Muscle layer of colon (tissue), 2 donors: ENCODE measurements around the gene SULT2B1.
A peak's percentile ranks its signal among the peaks of the same experiment; 100 is the strongest.

Experiments used
- H3K27ac ChIP-seq: one replicate; pipeline ENCODE4 v1.7.0; 2013; ENCODE audit warnings: low read depth, mild to moderate bottlenecking, low read length, moderate library complexity
- H3K27me3 ChIP-seq, 2 donors: one replicate each; pipeline ENCODE4 v1.7.0; 2013; ENCODE audit warnings: low read length in 2 of 2, mild to moderate bottlenecking in 2 of 2; ENCODE audit not compliant: insufficient read depth in 2 of 2, control insufficient read depth in 1 of 2
- H3K36me3 ChIP-seq: one replicate; pipeline ENCODE4 v1.7.0; 2013; ENCODE audit warnings: mild to moderate bottlenecking, low read length; ENCODE audit not compliant: insufficient read depth
- H3K4me1 ChIP-seq: one replicate; pipeline ENCODE4 v1.7.0; 2013; ENCODE audit warnings: mild to moderate bottlenecking, low read length; ENCODE audit not compliant: insufficient read depth
- H3K4me3 ChIP-seq, 2 donors: one replicate each; pipeline ENCODE4 v1.7.0; 2013; ENCODE audit warnings: low read length in 2 of 2, low read depth in 1 of 2, mild to moderate bottlenecking in 1 of 2, moderate library complexity in 1 of 2
- H3K9ac ChIP-seq: one replicate; pipeline ENCODE4 v1.7.0; 2013; ENCODE audit warnings: low read length
- H3K9me3 ChIP-seq: one replicate; pipeline ENCODE4 v1.7.0; 2013; ENCODE audit warnings: mild to moderate bottlenecking, low read length
- donor health status: abdominal sarcoma.
- donor health status: Adenocarcinoma of cecum.

The SULT2B1 gene

DNA sequence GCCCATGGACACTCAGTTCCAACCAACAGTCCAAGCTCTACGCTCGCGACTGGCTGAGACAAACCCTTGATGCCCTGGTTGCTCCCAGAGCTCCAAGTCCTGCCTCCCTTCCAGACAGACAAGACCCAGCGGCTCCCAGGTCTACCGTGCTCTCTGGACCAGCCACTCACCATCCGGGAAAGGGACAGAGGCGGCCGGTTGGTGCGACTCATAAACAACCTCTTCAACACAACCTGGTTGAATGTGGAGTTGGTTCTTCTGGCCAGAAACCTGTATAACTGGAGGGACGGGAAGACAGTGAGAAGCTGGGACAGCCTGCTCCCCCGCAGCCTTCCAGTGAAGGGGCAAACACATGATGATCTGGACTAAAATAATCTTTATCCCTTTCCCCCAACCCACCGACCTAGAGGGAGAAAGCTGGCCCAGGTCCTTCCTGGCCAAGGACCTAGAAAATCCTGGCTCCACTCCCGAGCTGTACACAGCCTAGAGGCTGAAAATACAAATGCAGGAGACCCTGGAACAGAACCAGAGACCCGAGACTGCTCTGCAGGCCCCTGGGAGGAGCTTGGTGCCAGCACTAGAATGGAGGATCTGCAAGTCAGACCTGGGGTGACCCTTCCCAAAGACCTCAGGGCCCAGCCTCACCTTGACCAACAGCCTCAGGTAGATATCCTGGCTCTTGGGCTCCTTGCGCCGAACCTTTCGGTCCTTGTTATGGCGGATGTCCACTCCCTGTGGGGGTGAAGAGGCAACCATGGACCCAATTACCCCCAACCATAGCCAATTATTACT lies 65.4 kb downstream of the SULT2B1 start:
- Histone ChIP-seq H3K27ac (peak overlapping the region; percentile 88), H3K36me3 (peaks cover 29% of the 10 kb centered on the region), H3K4me3 (peak overlapping the region; percentile 75 to 83), H3K9ac (peak overlapping the region; percentile 99), H3K27me3 (no peaks in the 10 kb centered on the region), H3K9me3 (no peaks in the 10 kb centered on the region), H3K4me1 (peaks cover 23% of the 10 kb centered on the region)

DNA sequence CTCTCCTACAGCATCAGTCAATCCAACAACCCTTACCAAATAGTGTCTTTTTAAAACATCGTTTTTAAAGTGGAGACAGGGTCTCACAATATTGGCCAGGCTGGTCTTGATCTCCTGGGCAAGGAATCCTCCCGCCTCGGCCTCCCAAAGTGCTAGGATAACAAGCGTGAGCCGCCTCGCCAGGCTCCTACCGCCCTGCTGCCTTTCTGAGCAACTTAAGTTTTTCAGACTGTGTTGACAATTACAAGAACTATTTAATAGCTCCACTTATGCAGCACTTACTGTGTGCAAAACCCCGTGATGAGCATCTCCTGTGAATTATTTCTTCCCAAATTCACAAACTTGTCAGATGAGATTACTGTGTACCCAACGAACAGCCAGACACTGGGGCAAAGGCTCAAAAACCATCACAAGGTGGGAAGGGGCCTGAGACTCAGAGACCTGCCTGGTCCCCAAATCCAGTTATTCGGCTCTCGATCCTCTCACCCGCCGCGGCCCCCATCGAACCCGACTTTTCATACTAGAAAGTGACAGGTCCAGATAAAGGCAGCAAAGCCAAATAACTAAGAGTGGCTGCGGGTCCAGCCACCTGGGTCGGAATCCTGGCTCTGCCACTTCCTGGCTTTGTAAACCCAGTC lies 66.4 kb downstream of the SULT2B1 start:
- Histone ChIP-seq H3K9ac (peak overlapping the region; percentile 99), H3K4me1 (peaks cover 28% of the 10 kb centered on the region), H3K36me3 (peaks cover 29% of the 10 kb centered on the region), H3K9me3 (no peaks in the 10 kb centered on the region), H3K4me3 (peak overlapping the region; percentile 75 to 83), H3K27me3 (no peaks in the 10 kb centered on the region), H3K27ac (peak overlapping the region; percentile 88)

DNA sequence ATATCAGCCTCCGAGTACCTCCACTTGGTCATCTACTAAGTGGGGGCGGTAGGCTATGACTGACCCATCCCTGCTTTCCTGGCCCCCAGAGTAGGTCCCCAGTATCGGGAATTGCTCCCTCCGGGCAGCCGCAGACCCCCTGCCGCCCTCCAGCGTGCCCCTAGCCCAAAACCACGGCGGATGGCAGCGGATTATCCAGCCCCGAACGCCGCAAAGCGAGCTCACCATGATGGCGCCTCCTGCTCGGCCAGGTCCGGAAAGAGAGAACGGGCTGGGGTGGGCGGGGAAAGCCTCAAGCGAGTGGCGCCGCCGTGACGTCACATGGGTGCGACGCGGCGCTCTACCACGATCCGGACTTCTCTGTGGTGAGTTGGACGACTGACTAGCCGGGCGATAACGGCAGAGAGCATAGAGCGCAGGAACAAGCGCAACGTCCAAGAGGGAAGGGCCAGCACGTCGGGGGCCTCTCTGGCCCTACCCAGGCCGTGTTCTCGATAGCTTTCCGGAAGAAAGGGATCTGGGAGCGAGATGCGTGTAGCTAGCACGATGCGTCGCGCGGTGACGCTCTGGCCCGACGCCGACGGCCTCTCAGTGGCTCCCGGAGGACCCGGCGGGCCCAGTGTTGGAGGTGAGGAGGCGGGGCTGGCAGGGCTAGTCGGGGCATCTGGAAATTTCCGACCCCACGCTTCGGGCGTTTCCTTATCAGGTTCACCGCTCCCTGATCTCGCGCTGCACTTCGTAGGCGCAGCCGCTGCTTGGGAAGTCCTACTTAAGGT lies 67.1 kb downstream of the SULT2B1 start, which contains the start of the genes RPL18 and SPHK2:
RPL18 (minus strand) TSS at position 263 of the 776 bp plus-strand sequence; CDS start at position 228, 35 bp downstream.
SPHK2 (plus strand) TSS at position 591 of the 776 bp plus-strand sequence. CDS start 1,009 bp downstream, outside the sequence.
- no peaks in the 10 kb centered on the region for H3K27me3 ChIP-seq
- peaks cover 29% of the 10 kb centered on the region for H3K36me3 ChIP-seq
- H3K4me3 ChIP-seq: peak within 1 kb of the TSS; percentile 75 to 83
- peak within 1 kb of the TSS; percentile 88 for H3K27ac ChIP-seq
- peaks cover 33% of the 10 kb centered on the region for H3K4me1 ChIP-seq
- peak within 1 kb of the TSS; percentile 99 for H3K9ac ChIP-seq
- H3K9me3 ChIP-seq: no peaks in the 10 kb centered on the region

DNA sequence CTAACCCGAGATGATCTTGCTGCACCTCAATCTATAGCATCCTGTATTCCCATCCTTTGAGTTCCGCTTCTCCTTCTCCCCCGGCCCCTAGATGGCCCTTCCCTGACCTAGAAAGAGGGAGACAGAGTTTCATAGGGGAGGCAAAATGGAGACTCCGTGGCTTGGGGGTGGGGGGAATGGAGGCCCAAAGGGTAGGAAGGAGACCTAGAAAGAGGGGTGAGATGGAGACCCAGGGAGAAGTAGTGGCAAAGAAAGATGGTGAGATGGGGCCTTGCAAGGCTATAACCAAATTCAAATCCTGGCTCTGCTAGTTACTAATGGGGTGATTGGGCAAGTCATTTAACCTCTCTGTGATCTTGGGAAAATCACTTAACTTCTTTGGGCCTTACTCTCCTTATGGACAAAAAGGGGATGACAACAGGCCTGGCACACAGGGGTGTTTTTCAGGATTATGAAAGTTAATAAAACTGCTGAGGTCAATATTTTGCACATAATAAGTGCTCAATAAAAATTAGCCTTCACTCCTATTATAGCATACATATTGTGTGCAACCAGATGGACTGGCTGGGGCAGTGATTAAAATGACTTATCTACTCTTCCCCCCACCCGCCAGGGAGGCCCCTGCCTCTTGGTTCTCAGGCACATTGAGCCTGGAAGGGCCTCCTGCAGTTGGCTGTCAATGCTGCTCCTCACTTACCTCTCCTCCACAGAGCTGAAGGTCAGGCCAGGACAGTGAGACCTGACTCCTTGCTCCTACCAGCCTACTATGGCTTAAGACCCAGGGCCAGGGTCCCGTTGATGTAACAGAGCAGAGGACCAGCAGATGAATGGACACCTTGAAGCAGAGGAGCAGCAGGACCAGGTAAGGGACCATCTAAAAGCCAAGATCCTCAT lies 68.0 kb downstream of the SULT2B1 start:
- H3K9me3 ChIP-seq: no peaks in the 10 kb centered on the region
- H3K27me3 ChIP-seq: no peaks in the 10 kb centered on the region
- H3K4me3 ChIP-seq: peak overlapping the region; percentile 66 to 77
- peaks cover 28% of the 10 kb centered on the region for H3K36me3 ChIP-seq
- H3K4me1 ChIP-seq: peaks cover 39% of the 10 kb centered on the region
- H3K27ac ChIP-seq: peak overlapping the region; percentile 86
- H3K9ac ChIP-seq: peak overlapping the region; percentile 49

DNA sequence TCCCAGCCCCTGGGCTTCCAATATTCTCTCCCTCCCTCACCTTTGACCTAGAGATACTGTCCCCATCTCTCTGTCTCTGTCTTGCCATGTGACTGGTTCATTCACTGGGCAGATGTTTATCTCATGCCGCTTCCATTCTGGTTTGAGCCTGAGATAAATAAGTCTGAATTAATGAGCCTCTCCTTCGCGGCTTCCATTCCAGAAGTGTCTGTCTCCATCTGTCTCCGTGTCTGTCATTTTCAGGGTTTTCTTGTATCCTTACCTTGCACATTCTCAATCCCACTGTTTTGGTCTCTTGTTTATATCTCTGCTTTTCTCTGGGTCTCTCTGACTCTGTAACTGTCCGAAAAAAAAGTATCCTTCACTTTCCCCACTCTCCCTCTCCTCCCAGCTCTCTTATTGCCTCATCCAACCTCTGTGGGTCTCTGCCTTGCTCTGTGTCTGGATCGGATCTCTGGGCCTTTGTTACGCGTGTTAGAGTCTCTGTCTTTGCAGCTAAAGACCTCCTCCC lies 71.6 kb downstream of the SULT2B1 start:
- peak overlapping the region; percentile 10 for H3K9ac ChIP-seq
- H3K27ac ChIP-seq: peak overlapping the region; percentile 61
- no peaks in the 10 kb centered on the region for H3K9me3 ChIP-seq
- peak overlapping the region in 1 of 2 donors; percentile 13 for H3K4me3 ChIP-seq
- no peaks in the 10 kb centered on the region for H3K27me3 ChIP-seq
- H3K4me1 ChIP-seq: peaks cover 25% of the 10 kb centered on the region
- peaks cover 5% of the 10 kb centered on the region for H3K36me3 ChIP-seq

DNA sequence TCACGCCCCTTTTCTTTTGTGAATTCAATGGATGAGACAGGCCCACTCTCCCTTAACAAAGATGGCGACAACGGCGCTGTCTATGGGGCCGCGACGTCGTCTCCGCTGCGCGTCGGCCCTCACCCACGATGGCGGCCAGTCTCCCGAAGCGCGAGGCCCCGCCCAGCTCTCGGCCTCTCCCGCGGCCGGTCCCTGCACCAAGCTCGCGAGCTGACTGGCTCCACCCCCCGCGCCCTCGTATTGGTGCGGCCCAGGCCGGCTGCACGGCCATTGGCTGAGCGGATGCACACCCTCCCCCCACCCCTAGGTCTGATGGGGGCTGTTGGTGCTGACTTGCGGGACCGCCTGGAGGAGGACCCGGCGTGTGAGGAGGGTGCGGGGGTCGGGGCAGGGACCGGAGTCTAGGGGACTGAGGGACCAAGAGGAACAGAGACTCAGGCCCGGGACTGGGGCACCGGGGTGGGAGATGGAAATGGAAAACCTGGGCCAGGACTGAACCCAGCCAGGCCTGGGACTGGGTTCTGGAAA lies 72.2 kb downstream of the SULT2B1 start:
- Histone ChIP-seq H3K27ac (peak overlapping the region; percentile 61), H3K4me3 (peak overlapping the region; percentile 38 to 61), H3K9ac (peak overlapping the region; percentile 33), H3K36me3 (peaks cover 5% of the 10 kb centered on the region), H3K27me3 (no peaks in the 10 kb centered on the region), H3K4me1 (peaks cover 25% of the 10 kb centered on the region), H3K9me3 (no peaks in the 10 kb centered on the region)

DNA sequence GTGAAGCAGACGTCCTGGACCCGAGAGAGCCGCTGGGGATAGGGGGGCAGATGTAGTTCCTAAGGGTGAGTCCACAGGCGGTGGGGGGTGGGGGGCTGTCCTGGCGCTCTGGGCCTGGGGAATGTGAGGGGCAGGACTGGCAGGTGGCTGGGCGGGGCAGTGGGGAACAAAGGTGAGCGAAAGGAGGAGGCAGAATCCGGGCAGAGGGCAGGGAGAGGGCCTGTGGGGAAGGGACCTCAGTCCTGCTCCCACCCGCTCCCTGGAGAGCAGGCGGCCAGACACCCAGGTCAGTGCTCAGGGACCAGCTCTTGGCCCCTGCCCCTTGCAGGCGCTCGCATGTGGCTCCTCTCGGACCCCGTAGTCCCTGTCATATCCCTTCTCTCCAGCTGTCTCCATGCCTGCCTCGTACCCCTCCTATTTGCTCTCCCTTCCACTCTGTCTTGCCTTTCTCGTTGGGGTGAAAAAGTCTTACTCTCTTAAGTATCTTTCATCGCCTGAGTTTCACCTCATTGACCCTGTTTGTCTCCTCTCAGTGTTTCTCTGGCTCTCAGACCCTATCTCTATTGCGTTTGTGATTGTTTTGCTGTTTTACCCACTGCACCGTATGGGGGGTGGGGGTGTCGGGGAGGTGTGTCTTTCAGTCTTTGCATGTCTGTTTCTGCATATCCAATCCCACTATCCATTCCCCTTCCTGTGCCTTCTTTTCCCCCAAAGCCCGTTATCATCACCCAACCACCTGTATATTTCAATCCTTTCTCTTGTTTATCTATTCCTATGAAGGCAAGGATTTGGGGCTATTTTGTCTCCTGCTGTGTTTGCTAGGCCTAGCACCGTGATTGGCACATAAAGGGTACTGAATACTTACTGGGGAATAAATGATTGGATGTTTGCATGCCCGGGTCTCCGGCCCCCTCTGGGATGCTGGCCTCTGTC lies 73.1 kb downstream of the SULT2B1 start:
- Histone ChIP-seq H3K36me3 (peaks cover 8% of the 10 kb centered on the region), H3K4me3 (no peak overlapping the region), H3K27me3 (no peaks in the 10 kb centered on the region), H3K4me1 (peaks cover 27% of the 10 kb centered on the region), H3K9ac (no peak overlapping the region), H3K9me3 (no peaks in the 10 kb centered on the region), H3K27ac (no peak overlapping the region)

DNA sequence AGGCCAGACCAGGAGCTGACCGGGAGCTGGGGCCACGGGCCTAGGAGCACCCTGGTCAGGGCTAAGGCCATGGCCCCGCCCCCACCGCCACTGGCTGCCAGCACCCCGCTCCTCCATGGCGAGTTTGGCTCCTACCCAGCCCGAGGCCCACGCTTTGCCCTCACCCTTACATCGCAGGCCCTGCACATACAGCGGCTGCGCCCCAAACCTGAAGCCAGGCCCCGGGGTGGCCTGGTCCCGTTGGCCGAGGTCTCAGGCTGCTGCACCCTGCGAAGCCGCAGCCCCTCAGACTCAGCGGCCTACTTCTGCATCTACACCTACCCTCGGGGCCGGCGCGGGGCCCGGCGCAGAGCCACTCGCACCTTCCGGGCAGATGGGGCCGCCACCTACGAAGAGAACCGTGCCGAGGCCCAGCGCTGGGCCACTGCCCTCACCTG lies 73.9 kb downstream of the SULT2B1 start:
- Histone ChIP-seq H3K9me3 (no peaks in the 10 kb centered on the region), H3K36me3 (peaks cover 17% of the 10 kb centered on the region), H3K9ac (no peak overlapping the region), H3K27ac (no peak overlapping the region), H3K27me3 (no peaks in the 10 kb centered on the region), H3K4me1 (peaks cover 36% of the 10 kb centered on the region), H3K4me3 (no peak overlapping the region)

DNA sequence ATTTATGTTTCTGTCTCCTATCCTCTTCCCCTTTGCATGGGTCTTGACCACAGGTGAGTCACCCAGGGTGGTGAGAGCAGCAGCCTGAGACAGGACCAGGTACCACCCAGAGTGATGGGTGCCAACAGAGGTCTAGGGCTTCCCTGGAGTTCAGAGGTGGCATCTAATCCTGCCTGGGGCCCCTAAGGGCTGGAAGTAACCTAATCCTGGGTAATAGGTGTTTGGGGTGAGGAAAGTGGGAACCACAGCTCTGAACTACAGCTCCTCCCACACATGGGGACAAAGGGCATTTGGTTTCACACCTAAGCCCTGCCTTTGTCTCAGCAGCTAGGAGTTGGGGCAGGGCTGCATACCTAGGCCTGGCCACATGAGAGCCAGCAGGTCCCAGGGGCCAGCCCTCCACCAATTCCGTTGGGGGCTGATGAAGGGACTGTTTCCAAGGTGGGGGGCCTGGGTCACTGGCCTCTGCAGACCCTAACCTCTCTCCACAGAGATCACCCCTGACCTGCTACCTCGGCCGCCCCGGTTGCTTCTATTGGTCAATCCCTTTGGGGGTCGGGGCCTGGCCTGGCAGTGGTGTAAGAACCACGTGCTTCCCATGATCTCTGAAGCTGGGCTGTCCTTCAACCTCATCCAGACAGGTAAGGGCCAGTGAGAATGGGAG lies 75.4 kb downstream of the SULT2B1 start:
- no peaks in the 10 kb centered on the region for H3K27me3 ChIP-seq
- no peak overlapping the region for H3K4me3 ChIP-seq
- H3K9me3 ChIP-seq: no peaks in the 10 kb centered on the region
- peaks cover 30% of the 10 kb centered on the region for H3K36me3 ChIP-seq
- no peak overlapping the region for H3K27ac ChIP-seq
- H3K9ac ChIP-seq: no peak overlapping the region
- peaks cover 48% of the 10 kb centered on the region for H3K4me1 ChIP-seq
